ENCODE measurements around the gene C1orf226. TPM values are rescaled to one million over a fixed set of nuclear protein-coding genes. Genes with fewer than 3 reads are reported as not detected.

The C1orf226 gene
- 3.4 and 3.7 TPM in 2 replicates for total RNA-seq

GRCh38 chr1:162381383-162381782 is at the start of gene C1orf226:
Gene C1orf226, plus strand, starts transcription at chr1:162381728. Its CDS starts 174 bp downstream, at chr1:162381902.

GRCh38 chr1:162376691-162377090 is 4.8 kb upstream of the C1orf226 start, which contains the start of gene SPATA46:
Gene SPATA46, minus strand, starts transcription at chr1:162376854. Its CDS starts 64 bp downstream, at chr1:162376790.

GRCh38 chr1:162412002-162412401 is 30.5 kb downstream of the C1orf226 start, which contains the start of gene SH2D1B:
Gene SH2D1B, minus strand, starts transcription at chr1:162412136. Its CDS starts 120 bp downstream, at chr1:162412016.

Small RNA genes within 50 kb of the gene (small RNA-seq; reads per million reads assigned to genes)
- 0.42 reads per million for gene MIR556
- gene RNA5SP61: not detected

Other genes starting within 250 kb of the C1orf226 start
- not detected in 2 replicates for gene SPATA46, start 4.9 kb upstream of the C1orf226 start, total RNA-seq
- 0.07 TPM in 1 of 2 replicates, not detected in the other for gene SH2D1B, start 30.4 kb downstream of the C1orf226 start, total RNA-seq
- gene UHMK1, start 116.1 kb downstream of the C1orf226 start, total RNA-seq: 118 and 126 TPM in 2 replicates
- 185 and 237 TPM in 2 replicates for gene UAP1, start 180.0 kb downstream of the C1orf226 start, total RNA-seq

Measured in thoracic aorta endothelial cell (primary cell).